ENCODE results near the gene SLX4.

Gene SLX4

GRCh38 chr16:3645504-3646347 is 34.3 kb upstream of the SLX4 start:
- no peaks in the 10 kb centered on the region for H3F3A ChIP-seq (ENCODE audit: insufficient read depth, low read length)
- DNase-seq: no peak
- H3K9ac ChIP-seq (ENCODE audit: low read length): no peak overlapping the region
- no peaks in the 10 kb centered on the region for H3K79me2 ChIP-seq (ENCODE audit: low read length)
- H3K27me3 ChIP-seq (replicated peaks; ENCODE audit: insufficient read depth, low read length): no peaks in the 10 kb centered on the region
- TF ChIP-seq CTCF (IDR thresholded peaks at IDR 0.05; ENCODE audit: low read length): no peak
- TF ChIP-seq EZH2 (optimal IDR thresholded peaks at IDR 0.05; ENCODE audit: low read depth, low read length): no peak
- TF ChIP-seq EZH2phosphoT487 (IDR thresholded peaks at IDR 0.05; ENCODE audit: low read length): no peak
- no peaks in the 10 kb centered on the region for H3K9me2 ChIP-seq (replicated peaks; ENCODE audit: insufficient read depth, low read length)
- no peak overlapping the region for H3K4me3 ChIP-seq (ENCODE audit: low read length)
- H3K27ac ChIP-seq (ENCODE audit: low read length): no peak overlapping the region
- no peaks in the 10 kb centered on the region for H3K4me1 ChIP-seq (ENCODE audit: low read length)
- H3K36me3 ChIP-seq (replicated peaks; ENCODE audit: insufficient read depth, low read length): no peaks in the 10 kb centered on the region
- no peaks in the 10 kb centered on the region for H4K20me1 ChIP-seq (ENCODE audit: insufficient read depth, low read length)
- H3K9me3 ChIP-seq (replicated peaks; ENCODE audit: insufficient read depth, low read length): no peaks in the 10 kb centered on the region
- no peak overlapping the region for H3K4me2 ChIP-seq (ENCODE audit: low read depth, low read length)
- no peak overlapping the region for H2AFZ ChIP-seq (ENCODE audit: low read length)

- Histone ChIP-seq H3K36me3 (replicated peaks; ENCODE audit: insufficient read depth, low read length) (no peaks in the 10 kb centered on the region), H3K4me2 (ENCODE audit: low read depth, low read length) (no peak overlapping the region), H3K27ac (ENCODE audit: low read length) (no peak overlapping the region), H3K9ac (ENCODE audit: low read length) (no peak overlapping the region), H3K9me3 (replicated peaks; ENCODE audit: insufficient read depth, low read length) (no peaks in the 10 kb centered on the region), H3K79me2 (ENCODE audit: low read length) (no peaks in the 10 kb centered on the region), H3F3A (ENCODE audit: insufficient read depth, low read length) (no peaks in the 10 kb centered on the region), H4K20me1 (ENCODE audit: insufficient read depth, low read length) (no peaks in the 10 kb centered on the region), H3K9me2 (replicated peaks; ENCODE audit: insufficient read depth, low read length) (no peaks in the 10 kb centered on the region), H3K4me3 (ENCODE audit: low read length) (no peak overlapping the region), H2AFZ (ENCODE audit: low read length) (no peak overlapping the region), H3K27me3 (replicated peaks; ENCODE audit: insufficient read depth, low read length) (no peaks in the 10 kb centered on the region), H3K4me1 (ENCODE audit: low read length) (no peaks in the 10 kb centered on the region)
- no peak for DNase-seq
- no peak for TF ChIP-seq EZH2 (optimal IDR thresholded peaks at IDR 0.05; ENCODE audit: low read depth, low read length)
- TF ChIP-seq CTCF (IDR thresholded peaks at IDR 0.05; ENCODE audit: low read length): no peak
Measured at GRCh38 chr16:3645108-3645503, 33.7 kb upstream of the SLX4 start.

- H3K27me3 ChIP-seq (replicated peaks; ENCODE audit: insufficient read depth, low read length): no peaks in the 10 kb centered on the region
- H3K4me1 ChIP-seq (ENCODE audit: low read length): no peaks in the 10 kb centered on the region
- no peak overlapping the region for H3K4me3 ChIP-seq (ENCODE audit: low read length)
- no peaks in the 10 kb centered on the region for H3K36me3 ChIP-seq (replicated peaks; ENCODE audit: insufficient read depth, low read length)
- no peaks in the 10 kb centered on the region for H3F3A ChIP-seq (ENCODE audit: insufficient read depth, low read length)
- no peak for DNase-seq
- H4K20me1 ChIP-seq (ENCODE audit: insufficient read depth, low read length): no peaks in the 10 kb centered on the region
- no peak overlapping the region for H3K9ac ChIP-seq (ENCODE audit: low read length)
- no peak overlapping the region for H3K27ac ChIP-seq (ENCODE audit: low read length)
- no peak for TF ChIP-seq CTCF (IDR thresholded peaks at IDR 0.05; ENCODE audit: low read length)
- no peak for TF ChIP-seq EZH2phosphoT487 (IDR thresholded peaks at IDR 0.05; ENCODE audit: low read length)
- no peak for TF ChIP-seq EZH2 (optimal IDR thresholded peaks at IDR 0.05; ENCODE audit: low read depth, low read length)
- no peak overlapping the region for H2AFZ ChIP-seq (ENCODE audit: low read length)
- no peak overlapping the region for H3K4me2 ChIP-seq (ENCODE audit: low read depth, low read length)
- H3K79me2 ChIP-seq (ENCODE audit: low read length): no peaks in the 10 kb centered on the region
- no peaks in the 10 kb centered on the region for H3K9me2 ChIP-seq (replicated peaks; ENCODE audit: insufficient read depth, low read length)
- H3K9me3 ChIP-seq (replicated peaks; ENCODE audit: insufficient read depth, low read length): no peaks in the 10 kb centered on the region
Measured at GRCh38 chr16:3643095-3643730, 31.8 kb upstream of the SLX4 start.

Data from MM.1S (cell line).